ENCODE measurements around the gene PSMB10. TPM values are rescaled to one million over a fixed set of nuclear protein-coding genes. Genes with fewer than 3 reads are reported as not detected.

PSMB10 gene
- total RNA-seq, 1 experiment from 2014 or later: 41.0 TPM

DNA sequence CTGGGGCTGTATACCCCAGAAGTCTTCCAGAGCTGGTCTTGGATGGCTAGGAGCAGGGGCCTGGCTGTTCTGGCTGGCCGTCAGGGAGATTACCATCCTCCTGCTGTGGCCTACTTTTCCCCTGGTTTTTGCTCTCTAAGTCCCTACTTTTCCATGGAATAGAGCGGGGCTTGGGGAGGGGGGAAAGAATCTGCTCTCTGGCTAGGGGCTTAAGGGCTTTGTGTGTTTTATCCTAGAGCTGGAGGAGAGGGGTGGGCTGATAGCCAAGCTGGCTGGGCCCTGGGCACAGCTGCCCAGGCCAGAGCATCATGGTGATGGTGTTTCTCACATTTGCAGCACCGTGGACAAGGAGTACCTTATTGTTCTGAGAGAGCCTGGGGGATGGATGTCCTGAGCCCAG, 48.3 kb downstream of the PSMB10 start:
- Histone ChIP-seq H3K9me2 (ENCODE audit: insufficient read depth) (no peaks in the 10 kb centered on the region), H4K20me1 (ENCODE audit: insufficient read depth) (peaks cover 3% of the 10 kb centered on the region; the same call in 1 of the 2 replicates), H3K27ac (ENCODE audit: low read depth, low read length) (no peak overlapping the region), H3K9me3 (ENCODE audit: control insufficient read depth in 1 of 2, insufficient read depth in 1 of 2, low read depth in 1 of 2, low read length in 2 of 2) (no peaks in the 10 kb centered on the region), H3K4me2 (ENCODE audit: low read length) (no peak overlapping the region), H3K9ac (ENCODE audit: low read length) (no peak overlapping the region), H3K36me3 (ENCODE audit: control insufficient read depth in 1 of 2, insufficient read depth in 2 of 2, low read length in 2 of 2) (peaks cover under 1 to 7% of the 10 kb centered on the region in 2 experiments; a peak in 2 of 4 replicates), H2AFZ (ENCODE audit: low read depth, low read length, poor library complexity, severe bottlenecking) (no peak overlapping the region), H3K79me2 (ENCODE audit: insufficient read depth, low read length) (peaks cover 2% of the 10 kb centered on the region), H3K4me3 (replicated peaks in 1 of 2; ENCODE audit: low read depth in 1 of 2, low read length in 2 of 2) (no peak overlapping the region), H3K27me3 (ENCODE audit: insufficient read depth, low read length) (no peaks in the 10 kb centered on the region), H3K4me1 (ENCODE audit: control insufficient read depth in 1 of 2, insufficient read depth in 2 of 2, low read length in 2 of 2) (peaks cover 5 to 6% of the 10 kb centered on the region in 2 experiments; a peak in 3 of 4 replicates)
- TF ChIP-seq, protein P1, sequence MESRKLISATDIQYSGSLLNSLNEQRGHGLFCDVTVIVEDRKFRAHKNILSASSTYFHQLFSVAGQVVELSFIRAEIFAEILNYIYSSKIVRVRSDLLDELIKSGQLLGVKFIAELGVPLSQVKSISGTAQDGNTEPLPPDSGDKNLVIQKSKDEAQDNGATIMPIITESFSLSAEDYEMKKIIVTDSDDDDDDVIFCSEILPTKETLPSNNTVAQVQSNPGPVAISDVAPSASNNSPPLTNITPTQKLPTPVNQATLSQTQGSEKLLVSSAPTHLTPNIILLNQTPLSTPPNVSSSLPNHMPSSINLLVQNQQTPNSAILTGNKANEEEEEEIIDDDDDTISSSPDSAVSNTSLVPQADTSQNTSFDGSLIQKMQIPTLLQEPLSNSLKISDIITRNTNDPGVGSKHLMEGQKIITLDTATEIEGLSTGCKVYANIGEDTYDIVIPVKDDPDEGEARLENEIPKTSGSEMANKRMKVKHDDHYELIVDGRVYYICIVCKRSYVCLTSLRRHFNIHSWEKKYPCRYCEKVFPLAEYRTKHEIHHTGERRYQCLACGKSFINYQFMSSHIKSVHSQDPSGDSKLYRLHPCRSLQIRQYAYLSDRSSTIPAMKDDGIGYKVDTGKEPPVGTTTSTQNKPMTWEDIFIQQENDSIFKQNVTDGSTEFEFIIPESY (IDR thresholded peaks at IDR 0.05; ENCODE audit: extremely low read depth, insufficient replicate concordance, low read length): no peak
- TF ChIP-seq TCF7L2 (IDR thresholded peaks at IDR 0.05; ENCODE audit: borderline replicate concordance, extremely low read depth, insufficient read depth, insufficient read length): no peak
- no peak for TF ChIP-seq POLR2A (IDR thresholded peaks at IDR 0.05; ENCODE audit: borderline replicate concordance, extremely low read depth, insufficient read depth, insufficient read length)
- TF ChIP-seq JUND (IDR thresholded peaks at IDR 0.05): no peak
- no peak for TF ChIP-seq EZH2phosphoT487 (IDR thresholded peaks at IDR 0.05; ENCODE audit: borderline replicate concordance)
- no peak for TF ChIP-seq FOSL1 (IDR thresholded peaks at IDR 0.05; ENCODE audit: low read depth)
- TF ChIP-seq, protein P2, sequence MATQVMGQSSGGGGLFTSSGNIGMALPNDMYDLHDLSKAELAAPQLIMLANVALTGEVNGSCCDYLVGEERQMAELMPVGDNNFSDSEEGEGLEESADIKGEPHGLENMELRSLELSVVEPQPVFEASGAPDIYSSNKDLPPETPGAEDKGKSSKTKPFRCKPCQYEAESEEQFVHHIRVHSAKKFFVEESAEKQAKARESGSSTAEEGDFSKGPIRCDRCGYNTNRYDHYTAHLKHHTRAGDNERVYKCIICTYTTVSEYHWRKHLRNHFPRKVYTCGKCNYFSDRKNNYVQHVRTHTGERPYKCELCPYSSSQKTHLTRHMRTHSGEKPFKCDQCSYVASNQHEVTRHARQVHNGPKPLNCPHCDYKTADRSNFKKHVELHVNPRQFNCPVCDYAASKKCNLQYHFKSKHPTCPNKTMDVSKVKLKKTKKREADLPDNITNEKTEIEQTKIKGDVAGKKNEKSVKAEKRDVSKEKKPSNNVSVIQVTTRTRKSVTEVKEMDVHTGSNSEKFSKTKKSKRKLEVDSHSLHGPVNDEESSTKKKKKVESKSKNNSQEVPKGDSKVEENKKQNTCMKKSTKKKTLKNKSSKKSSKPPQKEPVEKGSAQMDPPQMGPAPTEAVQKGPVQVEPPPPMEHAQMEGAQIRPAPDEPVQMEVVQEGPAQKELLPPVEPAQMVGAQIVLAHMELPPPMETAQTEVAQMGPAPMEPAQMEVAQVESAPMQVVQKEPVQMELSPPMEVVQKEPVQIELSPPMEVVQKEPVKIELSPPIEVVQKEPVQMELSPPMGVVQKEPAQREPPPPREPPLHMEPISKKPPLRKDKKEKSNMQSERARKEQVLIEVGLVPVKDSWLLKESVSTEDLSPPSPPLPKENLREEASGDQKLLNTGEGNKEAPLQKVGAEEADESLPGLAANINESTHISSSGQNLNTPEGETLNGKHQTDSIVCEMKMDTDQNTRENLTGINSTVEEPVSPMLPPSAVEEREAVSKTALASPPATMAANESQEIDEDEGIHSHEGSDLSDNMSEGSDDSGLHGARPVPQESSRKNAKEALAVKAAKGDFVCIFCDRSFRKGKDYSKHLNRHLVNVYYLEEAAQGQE (IDR thresholded peaks at IDR 0.05; ENCODE audit: low read depth): no peak
- no peak for TF ChIP-seq EZH2 (IDR thresholded peaks at IDR 0.05)
- TF ChIP-seq CBX3 (IDR thresholded peaks at IDR 0.05; ENCODE audit: low read depth): no peak
- TF ChIP-seq SIN3A (IDR thresholded peaks at IDR 0.05; ENCODE audit: low read depth): no peak
- no peak for TF ChIP-seq SP1 (IDR thresholded peaks at IDR 0.05; ENCODE audit: low read depth)
- TF ChIP-seq POLR2AphosphoS5 (IDR thresholded peaks at IDR 0.05; ENCODE audit: low read depth, low read length): no peak
- no peak for TF ChIP-seq CTCF (IDR thresholded peaks at IDR 0.05 in 2 of 3, conservative IDR thresholded peaks at IDR 0.05 in 1 of 3; ENCODE audit: borderline replicate concordance in 1 of 3, insufficient read depth in 1 of 3, low read depth in 2 of 3, low read length in 2 of 3)
- TF ChIP-seq, protein P3, sequence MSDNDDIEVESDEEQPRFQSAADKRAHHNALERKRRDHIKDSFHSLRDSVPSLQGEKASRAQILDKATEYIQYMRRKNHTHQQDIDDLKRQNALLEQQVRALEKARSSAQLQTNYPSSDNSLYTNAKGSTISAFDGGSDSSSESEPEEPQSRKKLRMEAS (IDR thresholded peaks at IDR 0.05): no peak
- TF ChIP-seq SRF (IDR thresholded peaks at IDR 0.05; ENCODE audit: low read depth): no peak
- no peak for TF ChIP-seq CEBPB (IDR thresholded peaks at IDR 0.05; ENCODE audit: low read depth)
- no peak for TF ChIP-seq ELF1 (IDR thresholded peaks at IDR 0.05; ENCODE audit: borderline replicate concordance, low read depth)
- BruUV-seq (replicated peaks): no TSS peak
- RAD21 ChIA-PET (ENCODE audit: low non-redundant PET in 1 of 2, low total read pairs in 2 of 2, uncharacterized antibody in 2 of 2, unreplicated experiment in 2 of 2): no interaction called here
- POLR2A ChIA-PET: no interaction called here
- DNase-seq (ENCODE audit: low read depth, low spot score) (no peak), ATAC-seq (no peak)
- CTCF ChIA-PET: interaction anchor here (1.2 kb wide), 1 partner anchor 367 kb away, joined by 4 read pairs; no protein-coding TSS in a partner anchor
- intact Hi-C loops (cut with micrococcal nuclease): loop anchor here (10.0 kb wide), 1 partner anchor 336 kb away; no protein-coding TSS in a partner anchor

All from HCT116 (cell line).